Mucosa of descending colon (tissue), 3 donors: ENCODE results near the gene LYRM9. TPM values are rescaled to one million over a fixed set of nuclear protein-coding genes. Genes with fewer than 3 reads are reported as not detected.

ENCODE experiments used
- ATAC-seq: fragments of 200-7000 bp; cut with Tn5 transposase; one replicate; pipeline ENCODE4 v1.9.1; 2020; ENCODE audit warnings: mild to moderate bottlenecking, moderate library complexity
- DNase-seq, 3 donors: peaks; one replicate each; pipeline ENCODE4 v3.0.0-alpha.2; 2020
- H3K36me3 ChIP-seq: fragments of 200-600 bp; one replicate; pipeline ENCODE4 v1.8.0; 2021; ENCODE audit warnings: low read depth, mild to moderate bottlenecking
- H3K4me1 ChIP-seq: fragments of 200-600 bp; one replicate; pipeline ENCODE4 v1.8.0; 2021; ENCODE audit warnings: low read depth, mild to moderate bottlenecking
- H3K4me3 ChIP-seq: fragments of 200-600 bp; one replicate; pipeline ENCODE4 v1.8.0; 2021; ENCODE audit warnings: mild to moderate bottlenecking
- H3K9me3 ChIP-seq: fragments of 200-600 bp; one replicate; pipeline ENCODE4 v1.8.0; 2021; ENCODE audit warnings: mild to moderate bottlenecking
- intact Hi-C, 2 donors: fragments of 100-400 bp; cut with DNase I in 1 of 2; cut with micrococcal nuclease in 1 of 2; formaldehyde crosslinking; loops; one replicate each; pipeline versions ENCODE4 v1.11.0 to v1.11.1; 2022; cut with DNase I, micrococcal nuclease
- total RNA-seq, 3 donors: library from RNA; stranded (reverse); fragmentation: NEBNext Ultra II Directional in 2 of 3; extraction: Animal tissue kit (Norgen Biotek cat#: 25700) in 2 of 3; gene quantifications; one replicate each; pipeline versions ENCODE4 v1.2.1 to v1.2.4, GENCODE V29; 2021 to 2023
- TF ChIP-seq, protein P1 (sequence below): fragments of 200-600 bp; IDR thresholded peaks from one replicate; pipeline ENCODE4 v1.8.0; 2022; ENCODE audit warnings: antibody characterized with exemption, mild to moderate bottlenecking
- donor health status: DM: no; HTN: no; CAD: no; lungs with moderate emphysema.
- donor health status: DM: no; HTN: no; CAD: no.
- donor health status: DM: no; HTN: yes; CAD: no.

Gene LYRM9
- total RNA-seq, 3 donors from 2014 or later, result 4.7 to 7.2 (median 6.2) TPM

DNA sequence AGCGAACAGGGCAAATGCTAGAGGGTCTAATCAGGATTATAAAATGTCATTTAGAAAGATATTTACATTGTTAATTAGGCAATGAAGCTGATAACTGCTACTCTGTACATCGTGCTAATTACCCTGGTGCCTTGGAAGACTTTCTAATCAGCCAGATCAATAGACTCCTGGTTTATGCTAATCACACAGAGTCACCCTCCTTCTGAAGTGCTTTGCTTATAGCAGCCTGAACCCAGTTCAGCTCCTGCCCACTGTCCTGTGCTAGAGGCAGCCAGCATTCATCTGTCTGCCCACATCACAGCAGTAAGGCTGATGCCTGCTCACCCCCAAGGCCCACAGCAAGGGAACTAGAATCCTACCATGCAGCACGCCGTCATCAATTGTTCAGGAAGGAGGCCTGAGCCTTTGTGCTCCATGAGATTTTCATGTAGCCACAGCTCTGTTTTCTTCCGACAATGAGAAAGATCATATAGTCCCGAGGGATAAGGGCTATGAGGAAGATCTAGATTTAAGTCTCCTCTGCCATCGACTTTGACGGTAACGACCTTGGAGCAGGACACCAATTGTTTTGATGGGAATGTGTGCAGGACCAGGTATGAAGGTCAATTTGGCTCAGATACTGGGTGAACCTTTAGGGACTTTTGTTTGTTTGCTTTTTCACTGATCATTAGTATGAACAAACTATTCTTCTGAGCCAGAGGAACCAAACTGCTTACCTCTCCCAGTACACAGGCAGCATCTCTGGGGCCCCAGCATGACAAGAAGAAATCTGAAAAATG, 12.5 kb upstream of the LYRM9 start:
- ATAC-seq, result no peak
- H3K9me3 ChIP-seq, result no peaks in the 10 kb centered on the region
- no peak overlapping the region for H3K4me3 ChIP-seq
- no peak for DNase-seq
- no peaks in the 10 kb centered on the region for H3K4me1 ChIP-seq
- intact Hi-C loops, result no loop called here
- H3K36me3 ChIP-seq, result no peaks in the 10 kb centered on the region
- TF ChIP-seq, protein P1, sequence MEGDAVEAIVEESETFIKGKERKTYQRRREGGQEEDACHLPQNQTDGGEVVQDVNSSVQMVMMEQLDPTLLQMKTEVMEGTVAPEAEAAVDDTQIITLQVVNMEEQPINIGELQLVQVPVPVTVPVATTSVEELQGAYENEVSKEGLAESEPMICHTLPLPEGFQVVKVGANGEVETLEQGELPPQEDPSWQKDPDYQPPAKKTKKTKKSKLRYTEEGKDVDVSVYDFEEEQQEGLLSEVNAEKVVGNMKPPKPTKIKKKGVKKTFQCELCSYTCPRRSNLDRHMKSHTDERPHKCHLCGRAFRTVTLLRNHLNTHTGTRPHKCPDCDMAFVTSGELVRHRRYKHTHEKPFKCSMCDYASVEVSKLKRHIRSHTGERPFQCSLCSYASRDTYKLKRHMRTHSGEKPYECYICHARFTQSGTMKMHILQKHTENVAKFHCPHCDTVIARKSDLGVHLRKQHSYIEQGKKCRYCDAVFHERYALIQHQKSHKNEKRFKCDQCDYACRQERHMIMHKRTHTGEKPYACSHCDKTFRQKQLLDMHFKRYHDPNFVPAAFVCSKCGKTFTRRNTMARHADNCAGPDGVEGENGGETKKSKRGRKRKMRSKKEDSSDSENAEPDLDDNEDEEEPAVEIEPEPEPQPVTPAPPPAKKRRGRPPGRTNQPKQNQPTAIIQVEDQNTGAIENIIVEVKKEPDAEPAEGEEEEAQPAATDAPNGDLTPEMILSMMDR, result no peak

DNA sequence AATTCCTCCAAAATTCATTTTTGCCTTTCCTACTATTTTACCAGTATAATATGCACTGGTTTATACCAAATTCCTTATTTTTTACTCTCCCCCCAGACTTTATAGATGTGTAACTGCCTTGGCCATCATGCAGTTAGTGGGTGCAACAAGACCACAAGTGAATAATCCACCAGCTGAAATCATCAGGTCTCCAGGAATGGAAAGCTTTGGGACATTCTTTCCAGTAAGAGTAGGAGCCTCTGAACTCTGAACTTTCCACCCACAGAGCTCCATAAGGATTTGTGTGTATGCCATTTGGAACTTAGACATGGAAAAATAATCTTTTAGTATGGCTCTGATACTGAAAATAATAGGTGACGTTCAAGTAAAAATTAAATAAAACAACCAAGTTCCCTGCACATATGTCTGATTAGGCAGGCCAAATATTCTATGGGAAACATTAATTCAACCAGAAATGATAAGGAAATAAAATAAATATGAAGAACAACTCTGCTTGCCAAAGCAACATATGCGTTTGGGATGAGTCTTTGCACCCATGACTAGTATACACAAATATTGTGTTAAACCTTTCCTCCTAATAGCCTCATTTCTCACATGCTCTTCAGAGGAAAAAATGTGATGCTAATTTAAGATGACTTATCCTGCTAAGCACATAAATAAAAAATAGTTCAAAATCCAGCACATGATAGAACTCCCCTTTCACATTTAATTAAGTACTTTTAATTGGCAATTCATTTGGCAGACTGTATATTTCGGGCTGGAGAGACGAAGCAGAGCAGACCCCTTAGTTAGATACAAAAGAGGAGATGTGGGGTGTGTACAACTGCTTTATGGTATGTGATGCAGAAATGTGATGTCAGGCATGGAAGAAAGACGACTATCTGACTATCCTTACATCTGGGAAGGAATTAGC, 11.6 kb upstream of the LYRM9 start:
- TF ChIP-seq, protein P1, result no peak
- H3K36me3 ChIP-seq, result no peaks in the 10 kb centered on the region
- H3K4me3 ChIP-seq, result no peak overlapping the region
- no peak for ATAC-seq
- intact Hi-C loops, result no loop called here
- no peaks in the 10 kb centered on the region for H3K4me1 ChIP-seq
- no peaks in the 10 kb centered on the region for H3K9me3 ChIP-seq
- DNase-seq, result no peak

GRCh38 chr17:27904114-27904513, 10.9 kb upstream of the LYRM9 start:
- Histone ChIP-seq H3K4me3 (no peak overlapping the region), H3K4me1 (no peaks in the 10 kb centered on the region), H3K36me3 (no peaks in the 10 kb centered on the region), H3K9me3 (no peaks in the 10 kb centered on the region)
- no peak for DNase-seq
- ATAC-seq, result no peak
- TF ChIP-seq, protein P1, result no peak
- intact Hi-C loops, result no loop called here

- no peaks in the 10 kb centered on the region for H3K36me3 ChIP-seq
- intact Hi-C loops, result no loop called here
- no peaks in the 10 kb centered on the region for H3K4me1 ChIP-seq
- no peak overlapping the region for H3K4me3 ChIP-seq
- ATAC-seq (no peak), DNase-seq (no peak)
- TF ChIP-seq, protein P1, result no peak
- H3K9me3 ChIP-seq, result no peaks in the 10 kb centered on the region
Measured at GRCh38 chr17:27899525-27899924, 6.4 kb upstream of the LYRM9 start.

DNA sequence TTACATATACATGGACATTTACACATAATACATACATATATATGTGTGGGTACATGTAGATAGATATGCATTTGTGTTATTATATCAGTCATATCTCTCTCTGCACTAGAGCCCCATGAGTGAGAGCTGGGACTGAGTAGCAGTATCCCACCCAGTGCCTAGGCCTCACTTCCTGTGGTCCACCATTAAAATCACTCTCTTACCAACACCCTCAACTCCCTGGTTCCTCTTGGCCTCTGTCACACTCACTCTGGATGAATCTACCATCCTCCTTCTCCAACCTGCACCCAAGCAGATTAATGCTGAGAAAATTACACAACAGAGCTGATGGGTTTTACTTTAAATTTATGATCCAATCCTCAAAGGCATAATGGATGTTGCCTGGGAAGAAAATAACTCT, 4.9 kb upstream of the LYRM9 start:
- DNase-seq, result no peak
- H3K36me3 ChIP-seq, result no peaks in the 10 kb centered on the region
- H3K9me3 ChIP-seq, result no peaks in the 10 kb centered on the region
- TF ChIP-seq, protein P1, result no peak
- intact Hi-C loops, result no loop called here
- H3K4me3 ChIP-seq, result no peak overlapping the region
- ATAC-seq, result no peak
- H3K4me1 ChIP-seq, result peaks cover 3% of the 10 kb centered on the region
